Daoy (cell line): ENCODE measurements around the gene CCM2. TPM values are rescaled to one million over a fixed set of nuclear protein-coding genes. Genes with fewer than 3 reads are reported as not detected.

Source experiments
- DNase-seq: peaks from one replicate; pipeline ENCODE4 v3.0.0-alpha.2; 2015; ENCODE audit warnings: low read depth
- total RNA-seq: library from RNA; depleted of rRNA; stranded (reverse); fragments of >200 nt; shearing (Covaris generic); gene quantifications from 2 replicates; pipeline ENCODE4 v1.2.3, GENCODE V29; 2014

CCM2 gene
- total RNA-seq, 1 experiment from 2014 or later: 67.6 TPM

DNA sequence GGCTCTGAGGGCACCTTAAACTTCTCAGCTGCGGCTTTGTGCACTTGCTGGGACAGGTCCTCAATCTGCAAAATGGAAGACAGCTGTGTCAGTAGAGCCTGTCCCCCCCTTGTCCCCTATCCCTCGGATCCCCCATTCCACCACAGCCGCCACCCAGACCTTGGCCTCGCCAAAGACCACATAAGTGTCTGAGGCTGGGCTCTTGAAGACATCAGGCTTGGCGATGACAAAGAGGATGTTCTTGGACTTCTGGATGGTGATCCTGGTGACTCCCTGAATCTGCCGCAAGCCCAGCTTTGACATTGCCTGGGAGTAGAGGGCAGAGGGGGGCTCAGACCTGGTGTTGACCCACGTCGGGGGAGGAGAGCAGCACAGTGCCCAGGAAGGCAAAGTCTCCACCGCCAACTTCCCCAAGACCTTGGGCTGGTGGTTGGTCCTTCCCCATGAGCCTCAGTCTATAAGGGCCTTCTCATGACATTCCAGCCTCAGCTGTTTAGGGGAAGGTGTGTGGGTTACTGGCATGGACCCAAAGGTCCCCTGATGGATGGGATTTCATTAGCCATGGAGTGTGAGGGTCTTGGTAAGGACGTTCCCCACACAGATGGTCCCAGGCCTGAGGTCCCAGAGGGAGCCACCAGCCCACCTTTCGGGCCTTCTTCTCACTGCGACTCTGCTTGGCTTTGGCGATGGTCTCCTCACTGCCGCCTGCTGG is 81.1 kb downstream of the CCM2 start:
- no peak for DNase-seq

DNA sequence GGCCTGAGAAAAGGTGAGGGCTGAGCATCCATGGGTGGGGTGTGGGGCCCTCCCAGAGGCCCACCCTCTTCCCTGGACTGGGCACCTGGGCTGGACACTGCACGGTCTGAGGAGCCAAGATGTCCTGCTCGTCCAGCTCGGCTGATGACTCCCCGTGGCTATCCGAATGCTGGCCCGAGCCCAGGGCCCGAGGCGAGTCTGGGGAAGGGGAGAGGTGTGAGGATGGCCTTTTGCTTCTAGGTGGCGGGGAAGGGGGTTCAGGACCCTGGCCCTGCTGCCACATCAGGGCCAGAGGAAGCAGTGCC is 81.6 kb downstream of the CCM2 start:
- no peak for DNase-seq

DNA sequence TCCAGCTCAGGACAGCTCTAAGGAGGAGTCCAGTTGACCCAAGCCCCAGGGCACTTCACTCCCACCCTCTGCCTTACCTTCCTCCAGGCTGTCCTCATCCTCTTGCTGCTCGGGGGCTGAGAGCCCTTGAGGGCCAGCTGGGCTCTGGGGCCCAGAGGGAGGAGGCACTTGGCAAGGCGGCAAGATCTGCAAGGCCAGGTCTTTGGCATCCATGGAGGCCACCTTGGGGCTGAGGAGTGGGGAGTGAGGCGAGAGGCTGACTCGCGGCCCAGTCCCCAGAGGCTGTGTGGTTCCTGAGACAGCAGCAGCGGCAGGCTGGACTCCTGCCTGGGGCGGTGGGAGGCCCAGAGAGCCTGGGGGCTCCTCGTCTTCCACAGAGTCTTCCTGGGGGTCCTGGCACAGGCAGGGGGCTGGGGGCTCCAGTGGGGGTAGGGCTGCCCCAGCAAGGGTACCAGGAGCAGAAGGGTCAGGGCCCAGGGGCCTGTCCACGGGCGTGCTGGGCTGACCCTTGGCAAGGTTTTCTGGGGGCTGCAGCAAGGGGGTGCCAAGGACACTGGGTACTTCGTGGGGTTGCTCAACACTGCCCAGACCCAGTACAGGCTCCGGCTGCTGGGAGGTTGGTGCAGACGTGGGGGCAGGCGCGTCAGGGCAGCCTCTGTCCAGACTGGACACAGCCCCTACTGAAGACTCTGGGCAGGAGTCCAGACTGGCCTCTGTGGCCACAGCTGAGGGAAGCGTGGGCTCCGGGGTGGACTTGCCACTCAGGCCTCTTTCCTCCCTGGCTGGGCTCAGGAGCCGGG is 82.2 kb downstream of the CCM2 start:
- DNase-seq: no peak

DNA sequence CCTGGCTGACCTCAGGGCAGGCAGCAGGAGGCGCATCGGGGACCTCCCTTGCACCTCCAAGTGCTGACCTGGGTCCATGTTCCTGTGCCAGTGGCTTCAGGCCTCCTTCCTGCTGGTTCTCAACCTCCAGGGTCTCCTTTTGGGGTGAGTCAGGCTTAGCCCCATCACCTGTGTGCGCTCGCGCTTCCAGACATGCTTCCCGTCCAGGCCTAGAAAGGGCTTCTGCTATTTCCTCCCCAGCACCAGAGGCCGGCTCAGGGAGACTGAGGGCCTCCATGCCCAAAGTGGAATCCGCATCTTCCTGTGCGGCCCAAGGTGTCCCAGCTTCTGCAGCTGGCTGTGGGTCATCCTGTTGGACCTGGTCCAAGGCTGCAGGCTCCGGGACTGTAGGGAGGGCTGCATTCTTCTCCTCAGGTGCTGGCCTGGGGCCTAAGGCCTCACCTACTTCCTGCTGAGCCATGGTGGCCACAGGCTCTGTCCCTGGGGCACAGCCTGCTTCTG is 82.9 kb downstream of the CCM2 start:
- no peak for DNase-seq

DNA sequence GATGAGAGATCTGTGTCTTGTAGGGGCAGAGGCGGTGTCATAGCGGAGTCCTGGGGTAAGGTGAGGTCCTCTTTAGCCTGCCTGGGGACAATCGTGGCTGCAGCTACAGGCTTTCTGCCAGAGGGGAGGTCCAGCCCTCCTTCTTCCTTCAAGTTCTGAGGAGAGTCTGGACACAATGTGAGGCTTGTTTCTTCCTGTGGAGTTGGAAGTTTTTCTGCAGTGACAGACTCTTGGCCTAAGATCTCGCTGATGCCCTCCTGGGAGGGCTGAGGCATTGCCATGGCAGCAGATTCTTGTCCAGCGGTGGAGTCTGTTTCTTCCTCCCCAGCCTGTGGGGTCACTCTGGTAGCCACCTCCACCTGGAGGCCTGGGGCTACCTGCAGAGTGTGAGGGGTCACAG is 84.3 kb downstream of the CCM2 start:
- no peak for DNase-seq

DNA sequence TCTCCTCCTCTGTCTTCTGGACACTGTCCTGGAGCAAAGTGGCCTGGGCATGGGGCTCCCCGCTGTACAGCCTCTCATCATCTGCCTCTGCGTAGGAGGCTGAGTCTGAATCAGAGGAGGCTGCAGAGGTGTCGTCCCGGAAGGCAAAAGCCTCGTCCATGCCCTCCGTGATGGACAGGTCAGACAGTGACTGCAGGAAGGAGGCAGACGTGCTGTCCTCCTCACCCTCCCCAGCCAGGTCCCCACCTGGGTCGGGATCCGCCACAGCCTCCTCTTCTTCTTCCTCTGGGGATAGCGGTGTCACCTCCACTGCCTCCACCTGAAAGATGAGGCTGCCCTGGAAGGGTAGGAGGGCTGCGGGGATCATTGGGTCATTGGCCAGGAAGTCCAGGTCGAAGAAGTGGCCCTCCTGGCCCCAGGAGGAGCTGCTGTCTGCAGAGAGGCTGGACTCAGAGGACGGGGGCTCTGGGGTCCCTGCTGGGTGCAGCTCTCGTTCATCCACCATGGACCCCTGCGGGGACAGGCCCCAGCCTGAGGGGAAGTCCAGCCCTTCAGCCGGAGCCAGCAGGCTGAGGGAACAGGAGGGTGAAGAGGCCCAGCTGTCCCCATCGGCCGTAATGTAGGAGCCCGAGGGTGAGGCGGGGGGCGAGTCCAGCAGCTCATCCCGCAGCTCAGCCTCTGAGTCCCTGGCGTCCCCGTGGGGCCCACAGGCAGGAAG is 85.1 kb downstream of the CCM2 start:
- DNase-seq: no peak

DNA sequence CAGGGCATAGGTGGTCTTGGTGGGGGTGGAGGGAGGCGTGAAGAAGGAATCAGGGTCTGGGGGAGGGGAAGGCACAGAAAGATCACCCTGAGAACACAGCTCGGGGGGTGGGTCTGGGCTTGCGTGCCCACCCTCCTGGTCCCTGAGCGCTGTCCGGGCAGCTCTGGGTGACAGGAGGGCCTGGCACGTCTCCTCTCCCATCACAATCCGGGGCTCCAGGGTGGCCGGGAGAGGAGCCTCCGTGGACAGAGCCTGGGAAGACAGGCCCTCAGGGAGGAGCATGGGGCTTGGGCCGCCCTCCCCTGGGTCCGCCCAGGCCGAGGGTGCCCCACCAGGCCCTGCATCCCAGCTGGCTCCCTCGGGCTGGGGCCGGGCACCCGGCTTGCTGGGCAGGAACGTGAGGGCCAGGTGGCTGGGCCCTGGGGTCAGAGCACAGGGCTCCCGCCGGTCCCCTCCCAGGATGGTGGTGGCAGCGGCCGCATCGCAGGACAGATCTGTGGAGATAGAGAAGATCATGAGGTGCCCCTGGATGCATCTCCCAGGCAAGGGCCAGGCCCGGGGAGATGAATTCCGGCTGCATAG is 85.7 kb downstream of the CCM2 start:
- no peak for DNase-seq

DNA sequence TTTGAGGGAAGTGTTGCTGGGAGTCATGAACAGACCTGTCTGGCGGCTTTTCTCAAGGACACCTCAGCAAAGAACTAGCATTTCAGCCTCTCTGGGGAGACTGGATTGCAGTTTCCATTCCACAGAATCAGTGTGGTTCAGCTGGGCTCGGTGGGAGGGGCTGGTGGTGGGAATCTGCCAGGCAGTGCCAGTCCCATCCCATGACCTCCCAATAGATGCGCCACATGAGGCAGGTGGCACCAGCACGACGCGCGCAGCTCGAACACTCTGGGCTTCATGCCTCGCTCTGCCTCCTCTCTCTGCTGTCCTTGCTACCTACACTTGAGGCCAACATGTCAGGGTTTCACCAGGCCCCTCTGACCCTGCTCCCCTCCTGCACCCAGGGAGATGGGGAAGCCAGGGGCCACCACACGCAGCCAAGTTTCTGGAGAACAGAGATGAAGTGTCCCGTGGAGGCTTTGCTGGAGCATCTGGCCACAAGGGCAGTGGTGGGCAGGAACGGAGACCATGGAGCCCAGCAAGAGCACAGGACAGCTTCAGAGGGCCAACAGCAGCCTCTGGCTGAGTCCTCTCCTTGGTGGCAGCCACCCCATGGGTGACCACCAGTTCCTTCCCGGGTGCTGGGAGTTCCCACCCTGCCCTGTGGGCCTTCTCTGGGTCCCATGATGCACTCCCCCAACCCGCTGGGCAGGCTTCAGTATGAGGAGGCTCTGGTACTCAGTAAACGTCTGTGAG is 86.5 kb downstream of the CCM2 start:
- DNase-seq: no peak

DNA sequence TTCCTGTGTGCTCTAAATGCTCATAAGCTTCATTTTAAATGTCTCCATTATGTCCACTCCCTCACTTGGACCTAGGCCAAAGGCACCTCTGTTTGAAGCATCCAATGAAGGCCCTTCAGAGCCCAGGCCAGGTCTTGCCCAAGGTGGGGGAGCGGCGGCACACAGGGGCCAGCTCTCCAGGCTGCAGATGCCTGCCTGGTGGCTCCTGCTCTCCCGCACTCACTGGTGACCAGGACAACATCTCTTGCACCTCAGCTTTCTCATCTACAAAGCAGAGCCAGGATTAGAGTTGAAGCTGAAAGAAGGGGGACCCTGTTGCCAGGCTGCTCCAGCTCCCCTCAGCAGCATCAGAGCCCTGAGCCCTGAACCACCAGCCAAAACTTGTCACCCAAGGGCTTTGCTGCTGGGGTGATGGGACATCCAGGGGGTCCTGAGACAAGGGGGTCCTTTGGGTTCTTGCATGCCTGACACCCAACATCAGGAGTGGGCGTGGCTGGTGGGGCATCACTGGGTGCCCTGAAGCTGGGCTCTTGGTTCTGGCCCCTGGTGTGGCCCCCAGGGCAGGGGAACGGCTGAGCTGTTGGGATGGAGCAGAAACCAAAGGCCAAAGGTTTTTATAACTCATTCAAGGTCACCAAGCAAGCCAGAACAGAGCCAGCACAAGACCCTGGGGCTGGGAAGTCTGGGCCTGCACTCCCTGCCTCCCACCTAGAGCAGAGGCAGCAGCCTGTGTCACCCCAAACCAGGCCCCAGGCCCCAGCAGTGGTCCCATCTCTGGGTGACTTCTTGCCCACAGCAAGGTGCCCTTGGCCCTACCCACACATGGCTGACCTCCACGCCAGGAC is 87.5 kb downstream of the CCM2 start:
- DNase-seq: no peak

DNA sequence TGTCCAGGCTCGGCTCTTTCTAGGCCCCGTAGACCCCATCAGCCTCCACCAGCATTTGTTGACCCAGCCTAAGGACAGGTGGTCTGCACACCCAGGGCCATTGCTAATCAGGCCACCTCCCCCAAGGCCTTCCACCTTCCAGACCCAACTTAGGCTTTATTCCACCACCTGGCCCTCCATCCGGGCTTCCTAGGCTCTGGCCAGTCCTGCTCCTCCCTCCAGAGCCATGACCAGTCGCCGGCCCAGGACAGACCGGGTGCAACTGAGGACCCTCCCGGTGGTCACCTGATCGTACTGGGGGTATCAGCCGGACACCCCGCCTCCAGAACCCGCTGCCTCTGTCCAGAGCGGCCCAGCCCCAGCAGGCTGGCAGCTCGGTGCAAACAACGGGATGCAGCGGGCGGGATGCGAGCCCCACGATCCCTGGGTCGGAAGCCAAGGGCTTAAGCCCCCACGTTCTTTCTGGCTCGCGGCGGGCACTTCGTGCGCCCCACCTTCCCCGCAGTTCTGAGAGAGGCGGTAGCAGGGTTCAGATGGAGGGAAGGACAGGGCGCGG is 88.2 kb downstream of the CCM2 start:
- DNase-seq: no peak

DNA sequence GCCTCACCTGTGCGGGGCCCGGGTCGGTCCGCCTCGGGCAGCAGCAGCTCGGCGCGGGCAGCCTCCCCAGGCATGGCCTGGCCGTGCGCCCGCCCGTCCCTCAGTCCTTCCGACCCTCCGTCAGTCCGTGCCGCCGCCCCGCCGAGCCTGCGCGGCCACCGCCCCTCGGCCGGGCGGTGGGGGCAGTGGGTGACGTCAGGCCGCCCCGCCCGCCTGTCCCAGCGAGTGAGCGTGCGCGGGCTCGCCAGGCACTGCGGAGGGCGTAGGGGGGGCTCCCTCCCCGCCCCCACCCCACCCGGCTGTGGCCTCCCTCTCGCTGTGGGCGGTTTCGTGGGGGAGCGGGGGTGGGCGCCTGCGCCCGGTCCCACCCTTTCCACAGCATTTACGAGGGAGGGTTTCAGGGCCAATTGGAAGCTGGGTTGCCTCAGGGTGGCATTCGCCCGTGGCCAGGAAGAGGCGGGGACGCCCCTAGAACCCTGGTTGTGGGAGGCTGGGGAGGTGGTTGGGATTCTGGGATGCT is 88.9 kb downstream of the CCM2 start, which contains the start of gene NACAD:
TSS of gene NACAD (minus strand) at position 149 of the 520 bp plus-strand sequence. CDS start at position 74, 75 bp downstream.
- peak; percentile 75 for DNase-seq

DNA sequence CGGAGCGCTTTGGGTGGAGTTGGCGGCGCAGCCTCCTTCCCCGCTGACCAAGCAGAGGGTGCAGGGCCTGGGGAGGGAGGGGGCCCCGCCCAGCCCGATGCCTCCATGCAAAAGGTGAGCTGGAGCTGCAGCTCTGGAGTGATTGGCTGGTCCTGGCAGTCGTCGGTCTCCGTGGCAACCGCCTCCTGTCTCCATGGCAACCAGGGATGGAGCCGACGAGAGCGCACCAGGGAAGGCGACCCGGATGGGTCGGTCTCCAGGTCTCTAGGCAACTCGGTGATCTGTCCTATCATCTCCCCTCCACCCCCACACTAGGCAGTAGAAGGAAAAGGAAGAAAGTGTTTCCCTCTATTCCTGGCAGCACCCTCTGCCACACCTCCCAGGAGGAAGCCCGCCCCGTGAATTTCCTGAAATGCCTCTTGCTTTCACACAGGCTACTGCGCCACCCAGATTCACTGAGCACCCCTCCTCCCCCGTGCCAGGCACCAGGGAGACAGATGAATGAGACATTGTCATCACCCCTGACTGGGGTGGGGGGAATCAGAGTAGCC is 89.4 kb downstream of the CCM2 start:
- DNase-seq: peak; percentile 83

DNA sequence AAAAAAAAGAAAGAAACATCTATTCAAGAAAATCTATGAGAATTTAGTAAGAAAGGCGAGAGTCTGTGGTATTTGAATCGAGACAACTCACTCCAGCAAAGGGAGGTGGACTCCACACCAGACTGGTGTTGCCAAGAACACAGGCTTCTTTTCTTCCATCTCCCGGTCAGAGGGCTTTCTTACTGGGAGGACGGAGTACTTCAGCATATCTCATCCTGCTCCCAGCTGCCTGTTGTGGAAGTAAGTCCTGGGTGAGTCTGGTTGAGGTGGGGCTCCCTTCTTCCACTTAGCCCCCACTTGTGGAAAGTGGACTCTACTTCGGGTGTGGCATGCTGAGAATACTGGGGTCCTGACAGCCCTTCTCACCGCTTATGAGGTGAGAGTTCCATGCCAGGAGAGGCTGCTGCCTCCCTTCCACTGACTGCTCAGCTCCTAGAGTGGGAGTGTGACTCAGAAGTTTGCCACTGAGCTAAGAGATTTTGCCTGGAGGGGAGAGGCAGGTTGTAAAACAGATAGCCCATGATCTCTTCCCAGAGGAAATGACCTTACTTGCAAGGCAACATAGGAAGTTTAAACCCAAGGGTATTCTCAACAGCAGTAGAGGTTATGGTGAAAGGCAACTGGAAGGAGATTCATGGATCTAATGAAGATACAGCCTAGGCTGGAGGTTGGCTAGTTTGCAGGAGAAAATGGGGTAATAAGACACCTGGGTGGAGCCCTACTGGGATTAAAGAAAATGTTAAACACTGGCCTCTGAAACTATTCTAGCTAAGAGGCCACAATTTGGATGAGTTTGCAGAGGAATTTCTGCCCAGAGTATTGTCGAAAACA is 92.3 kb downstream of the CCM2 start:
- peak; percentile 84 for DNase-seq

DNA sequence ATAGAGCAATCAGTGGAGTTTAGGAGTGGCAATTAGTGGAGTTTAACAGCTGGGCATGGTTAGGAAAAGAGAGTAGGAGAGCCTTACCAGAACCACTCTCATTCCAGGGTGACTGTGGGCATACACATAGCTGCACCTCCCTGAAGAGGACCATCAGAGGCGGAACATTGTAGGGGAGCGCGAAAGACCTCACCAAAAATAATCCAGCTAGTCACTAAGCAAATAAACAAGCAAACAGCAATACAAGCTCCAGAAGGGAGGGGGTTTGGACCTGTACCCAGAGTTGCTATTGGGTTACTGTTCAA is 92.9 kb downstream of the CCM2 start:
- no peak for DNase-seq

DNA sequence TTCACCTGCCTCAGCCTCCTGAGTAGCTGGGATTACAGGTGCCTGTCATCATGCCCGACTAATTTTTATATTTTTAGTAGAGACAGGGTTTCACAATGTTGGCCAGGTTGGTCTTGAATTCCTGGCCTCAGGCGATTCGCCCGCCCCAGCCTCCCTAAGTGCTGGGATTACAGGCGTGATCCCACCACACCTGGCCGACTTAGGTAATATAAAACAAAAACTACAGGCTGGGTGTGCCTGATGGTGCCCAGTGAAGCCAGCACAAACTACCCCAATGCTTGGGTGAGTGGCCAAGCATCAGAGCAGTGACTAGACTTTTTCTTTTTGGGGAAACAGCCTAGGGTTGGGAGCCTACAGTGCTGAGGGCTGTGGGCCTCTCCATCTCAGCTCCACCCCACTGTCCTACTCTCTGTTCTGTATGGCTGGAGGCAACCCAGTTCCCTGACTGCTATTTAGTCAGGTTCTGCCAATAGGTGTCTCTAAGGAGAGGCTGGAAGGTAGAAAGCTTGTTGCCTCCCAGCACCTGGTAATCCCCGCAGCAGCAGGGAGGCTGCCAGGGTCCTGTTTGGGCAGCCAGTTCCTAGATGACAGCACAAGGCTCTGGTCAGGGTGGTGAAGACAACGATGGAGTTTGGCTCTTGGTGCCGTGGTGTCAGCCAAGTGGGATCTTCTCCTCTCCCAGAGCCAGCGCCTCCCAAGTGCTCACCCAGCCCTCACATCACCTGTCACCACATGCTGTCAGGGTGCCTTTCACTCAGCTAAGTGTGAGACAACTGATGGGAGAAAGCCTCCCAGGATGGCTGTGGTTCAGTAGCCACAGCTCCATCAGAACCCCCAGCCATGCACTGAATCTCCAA is 99.2 kb downstream of the CCM2 start:
- DNase-seq: no peak

DNA sequence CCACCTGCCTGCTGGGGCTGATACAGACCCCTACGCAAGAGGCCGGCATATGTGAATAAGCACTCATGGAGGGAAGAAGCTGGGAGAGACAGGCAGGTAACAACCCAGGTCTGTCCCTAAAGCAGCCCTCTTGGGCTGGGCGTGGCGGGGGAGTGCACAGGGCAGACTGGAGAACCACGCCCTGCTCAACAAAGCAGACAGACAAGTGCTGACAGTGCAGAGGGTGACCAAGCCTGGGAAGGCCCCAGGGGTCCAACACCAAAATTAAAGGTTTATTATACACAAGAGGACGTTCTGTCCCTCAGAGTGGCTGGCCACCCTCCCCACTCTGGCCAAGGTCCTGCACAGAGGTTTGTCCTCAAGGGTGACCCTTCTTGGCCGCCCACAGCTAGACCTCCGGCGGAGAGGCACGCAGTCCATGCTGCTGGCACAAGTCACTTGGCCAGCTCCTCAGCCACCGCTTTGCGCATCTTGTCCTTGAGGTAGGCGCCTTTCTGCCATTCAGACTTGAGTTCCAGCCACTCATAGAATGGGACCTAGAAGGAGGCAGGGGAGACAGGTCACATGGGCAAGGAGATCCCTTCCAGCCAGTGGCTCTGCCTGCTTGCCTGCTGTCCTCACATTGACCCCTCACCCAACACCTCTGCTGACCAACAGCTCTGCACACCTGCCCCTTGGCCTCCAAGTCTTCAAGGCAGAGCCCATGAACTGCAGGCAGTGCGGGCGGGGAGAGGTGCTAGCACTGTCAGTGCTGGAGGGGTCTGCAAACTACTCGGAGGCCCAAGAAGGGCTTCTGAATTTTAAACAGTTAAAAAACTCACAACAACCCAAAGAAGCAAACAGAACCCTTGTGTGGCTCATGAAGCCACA is 100.1 kb downstream of the CCM2 start:
- no peak for DNase-seq
